HepG2 (cell line): ENCODE measurements around the gene MYO1G.

ENCODE experiments used
- MAX ChIP-seq: IDR thresholded peaks from 2 replicates; pipeline ENCODE4 v1.6.1; 2012; ENCODE audit warnings: inconsistent platforms
- USF2 ChIP-seq, 2 experiments: sonication (generic) in 1 of 2; formaldehyde crosslinking in 1 of 2; IDR thresholded peaks; 2 replicates each; pipeline versions ENCODE4 v1.5.1 to v1.6.1; 2011 to 2020; ENCODE audit warnings: borderline replicate concordance in 1 of 2, low read depth in 1 of 2, low read length in 1 of 2, mild to moderate bottlenecking in 1 of 2, missing genetic modification reagents in 1 of 2, moderate library complexity in 1 of 2

GRCh38 chr7:44955733-44956132, 23.1 kb downstream of the MYO1G start:
- no peak for TF ChIP-seq USF2 (IDR thresholded peaks at IDR 0.05; ENCODE audit: low read depth, low read length)
- no peak for TF ChIP-seq USF2 (CRISPR knock-in tag; IDR thresholded peaks at IDR 0.05; ENCODE audit: borderline replicate concordance)
- TF ChIP-seq MAX = no peak
